HL-60 (cell line): ENCODE measurements around the gene IL9.

Experiments
- DNase-seq, 2 experiments: peaks; one replicate each; pipeline ENCODE4 v3.0.0-alpha.2; 2010 to 2020; ENCODE audit warnings: low read depth in 1 of 2, low spot score in 1 of 2
- H3K27ac ChIP-seq: fragments of 250-450 bp; sonication (Bioruptor Pico); replicated peaks from 2 replicates; pipeline ENCODE4 v1.5.1; 2020; ENCODE audit warnings: mild to moderate bottlenecking, moderate library complexity
- H3K27me3 ChIP-seq: fragments of 250-450 bp; sonication (Bioruptor Pico); 2 replicates; pipeline ENCODE4 v1.5.1; 2021; ENCODE audit warnings: mild to moderate bottlenecking, moderate library complexity; ENCODE audit not compliant: insufficient read depth, poor library complexity, severe bottlenecking
- H3K4me3 ChIP-seq: replicated peaks from 2 replicates; pipeline ENCODE4 v1.5.1; 2011; ENCODE audit warnings: mild to moderate bottlenecking, control low read depth, low read length; ENCODE audit not compliant: insufficient read depth
- CTCF ChIP-seq: IDR thresholded peaks from one replicate; pipeline ENCODE4 v1.5.1; 2011; ENCODE audit warnings: low read length, control low read depth, inconsistent platforms; ENCODE audit not compliant: insufficient read depth
- GABPA ChIP-seq: IDR thresholded peaks from 2 replicates; pipeline ENCODE4 v1.6.1; 2012; ENCODE audit warnings: low read depth
- POLR2AphosphoS5 ChIP-seq: IDR thresholded peaks from 2 replicates; pipeline ENCODE4 v1.6.1; 2012; ENCODE audit warnings: low read depth
- REST ChIP-seq: IDR thresholded peaks from 2 replicates; pipeline ENCODE4 v1.6.1; 2012; ENCODE audit warnings: low read depth; ENCODE audit not compliant: insufficient replicate concordance
- SPI1 ChIP-seq: IDR thresholded peaks from 2 replicates; pipeline ENCODE4 v1.6.1; 2012; ENCODE audit warnings: low read depth, mild to moderate bottlenecking, borderline replicate concordance

The IL9 gene

GRCh38 chr5:135890296-135890695 is 5.3 kb downstream of the IL9 start:
- no peak overlapping the region for H3K27ac ChIP-seq
- H3K4me3 ChIP-seq = no peak overlapping the region
- TF ChIP-seq CTCF = no peak
- TF ChIP-seq REST = no peak
- no peak for TF ChIP-seq SPI1
- no peak for TF ChIP-seq GABPA
- no peaks in the 10 kb centered on the region for H3K27me3 ChIP-seq
- DNase-seq = no peak

- Histone ChIP-seq H3K27me3 (no peaks in the 10 kb centered on the region), H3K4me3 (no peak overlapping the region), H3K27ac (no peak overlapping the region)
- TF ChIP-seq REST = no peak
- TF ChIP-seq CTCF = no peak
- DNase-seq = no peak
These were observed 7.6 kb downstream of the IL9 start for GRCh38 chr5:135887881-135888614.

- peak; percentile 2 to 36 for DNase-seq
- TF ChIP-seq CTCF (peak; percentile 11), POLR2AphosphoS5 (no peak), REST (no peak)
- H3K4me3 ChIP-seq = no peak overlapping the region
- H3K27ac ChIP-seq = no peak overlapping the region
- no peaks in the 10 kb centered on the region for H3K27me3 ChIP-seq
These were observed 8.2 kb downstream of the IL9 start for GRCh38 chr5:135887447-135887864.
